BE2C (cell line): ENCODE data around the gene PCDH18.
"Not testable (repeated sequence)": the region's sequence is repeated elsewhere in the genome, so short reads cannot be mapped to it uniquely, and the experiment has no call there.

Experiments used
- DNase-seq: peaks from one replicate; pipeline ENCODE4 v3.0.0-alpha.2; 2020
- H3K27me3 ChIP-seq: fragments of 250-450 bp; sonication (Bioruptor Pico); 2 replicates; pipeline ENCODE4 v1.5.1; 2020; ENCODE audit warnings: mild to moderate bottlenecking
- H3K36me3 ChIP-seq: fragments of 250-450 bp; sonication (Bioruptor Pico); 2 replicates; pipeline ENCODE4 v1.5.1; 2020; ENCODE audit warnings: mild to moderate bottlenecking
- H3K4me1 ChIP-seq: fragments of 250-450 bp; sonication (Bioruptor Pico); 2 replicates; pipeline ENCODE4 v1.5.1; 2020
- H3K4me3 ChIP-seq: 2 replicates; pipeline ENCODE4 v1.5.1; 2011; ENCODE audit warnings: low read depth, low read length
- H3K9me3 ChIP-seq: fragments of 250-450 bp; sonication (Bioruptor Pico); 2 replicates; pipeline ENCODE4 v1.5.1; 2020
- CTCF ChIP-seq: IDR thresholded peaks from 2 replicates; pipeline ENCODE4 v1.5.1; 2012; ENCODE audit warnings: mild to moderate bottlenecking, low read depth, low read length

Gene PCDH18

GRCh38 chr4:137514406-137515111, 17.7 kb downstream of the PCDH18 start:
- H3K27me3 ChIP-seq: no peaks in the 10 kb centered on the region
- no peak for DNase-seq
- H3K4me3 ChIP-seq: no peak overlapping the region
- no peak for TF ChIP-seq CTCF
- peaks cover 6% of the 10 kb centered on the region for H3K4me1 ChIP-seq
- H3K36me3 ChIP-seq: no peaks in the 10 kb centered on the region
- no peaks in the 10 kb centered on the region for H3K9me3 ChIP-seq

- no peak for TF ChIP-seq CTCF
- peaks cover 6% of the 10 kb centered on the region for H3K4me1 ChIP-seq
- H3K4me3 ChIP-seq: peak overlapping the region; percentile 21; the same call in 1 of the 2 replicates
- no peaks in the 10 kb centered on the region for H3K27me3 ChIP-seq
- no peaks in the 10 kb centered on the region for H3K36me3 ChIP-seq
- H3K9me3 ChIP-seq: no peaks in the 10 kb centered on the region
- DNase-seq: peak; percentile 65
Measured at GRCh38 chr4:137510557-137511265, 21.6 kb downstream of the PCDH18 start.

GRCh38 chr4:137509855-137510282, 22.4 kb downstream of the PCDH18 start:
- TF ChIP-seq CTCF: no peak
- Histone ChIP-seq H3K36me3 (no peaks in the 10 kb centered on the region), H3K4me1 (peaks cover 6% of the 10 kb centered on the region), H3K9me3 (no peaks in the 10 kb centered on the region), H3K27me3 (no peaks in the 10 kb centered on the region), H3K4me3 (no peak overlapping the region)
- peak; percentile 58 for DNase-seq

GRCh38 chr4:137502339-137503129, 29.8 kb downstream of the PCDH18 start:
- no peaks in the 10 kb centered on the region for H3K4me1 ChIP-seq

GRCh38 chr4:137496267-137496666, 36.0 kb downstream of the PCDH18 start:
- not testable (repeated sequence) for H3K36me3 ChIP-seq, H3K9me3 ChIP-seq, H3K27me3 ChIP-seq, H3K4me3 ChIP-seq, H3K4me1 ChIP-seq, DNase-seq

More at GRCh38 chr4:137502339-137503129, 29.8 kb downstream of the PCDH18 start:
- no peak overlapping the region for H3K4me3 ChIP-seq
- H3K9me3 ChIP-seq: no peaks in the 10 kb centered on the region
- DNase-seq: no peak
- H3K36me3 ChIP-seq: no peaks in the 10 kb centered on the region
- no peak for TF ChIP-seq CTCF
- no peaks in the 10 kb centered on the region for H3K27me3 ChIP-seq

GRCh38 chr4:137495578-137495977, 36.7 kb downstream of the PCDH18 start:
- Histone ChIP-seq H3K27me3 (no peaks in the 10 kb centered on the region), H3K36me3 (no peaks in the 10 kb centered on the region), H3K4me3 (no peak overlapping the region), H3K4me1 (no peaks in the 10 kb centered on the region), H3K9me3 (no peaks in the 10 kb centered on the region)
- TF ChIP-seq CTCF: no peak
- no peak for DNase-seq

- not testable (repeated sequence) for H3K4me1 ChIP-seq, H3K36me3 ChIP-seq, H3K27me3 ChIP-seq, H3K9me3 ChIP-seq, H3K4me3 ChIP-seq, DNase-seq
Measured at GRCh38 chr4:137483313-137483959, 48.9 kb downstream of the PCDH18 start.

- H3K27me3 ChIP-seq, DNase-seq, H3K4me3 ChIP-seq, H3K36me3 ChIP-seq, H3K9me3 ChIP-seq, H3K4me1 ChIP-seq: not testable (repeated sequence)
Measured at GRCh38 chr4:137479657-137480056, 52.6 kb downstream of the PCDH18 start.
